HG03139 (cell line): Measurements from ENCODE around the gene OR5B12.
"Not testable (repeated sequence)": the region's sequence is repeated elsewhere in the genome, so short reads cannot be mapped to it uniquely, and the experiment has no call there.

Experiments
- ATAC-seq: cut with Tn5 transposase; IDR thresholded peaks from one replicate; pipeline ENCODE4 v1.9.1; 2021; ENCODE audit not compliant: unreplicated experiment

The OR5B12 gene

DNA sequence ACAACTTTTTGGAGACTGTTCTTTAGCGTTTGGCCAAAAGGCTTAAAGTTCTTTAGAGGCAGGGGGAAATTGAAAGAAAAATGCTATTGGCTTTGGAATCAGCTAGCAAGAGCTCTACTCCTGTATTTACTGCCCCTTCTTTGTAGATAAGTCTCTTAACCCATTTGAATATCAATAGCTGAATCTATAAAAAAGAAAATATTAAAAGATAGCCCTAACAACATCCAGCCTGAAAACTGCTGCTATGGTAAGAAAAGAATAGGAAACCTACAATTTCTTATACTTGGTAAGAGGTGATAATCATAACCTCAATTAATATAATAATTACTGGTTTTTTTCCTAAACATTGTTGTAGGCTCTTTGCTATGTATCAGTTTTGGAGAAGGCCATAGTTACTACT lies at the start of gene OR5B12:
Gene OR5B12, minus strand, starts transcription at position 101 of the 400 bp plus-strand sequence. CDS start 2,085 bp downstream, outside the sequence.
- no peak for ATAC-seq

DNA sequence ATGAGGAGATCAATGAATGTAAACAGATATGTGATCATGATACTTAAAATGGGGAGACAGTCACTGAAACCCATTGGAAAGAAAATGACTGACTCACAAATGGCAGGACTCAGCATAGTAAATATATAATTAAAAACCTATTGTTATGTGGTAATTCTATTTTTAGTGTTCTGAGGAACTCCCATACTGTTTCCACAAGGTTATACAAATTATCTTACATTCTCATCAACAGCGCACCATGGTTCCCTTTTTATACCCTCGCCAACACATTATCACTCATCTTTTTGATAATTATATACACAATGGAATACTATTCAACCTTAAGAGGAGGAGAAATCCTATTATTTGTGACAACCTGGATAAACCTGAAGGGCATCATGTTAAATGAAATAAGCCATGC lies 48.8 kb upstream of the OR5B12 start:
- no peak for ATAC-seq

DNA sequence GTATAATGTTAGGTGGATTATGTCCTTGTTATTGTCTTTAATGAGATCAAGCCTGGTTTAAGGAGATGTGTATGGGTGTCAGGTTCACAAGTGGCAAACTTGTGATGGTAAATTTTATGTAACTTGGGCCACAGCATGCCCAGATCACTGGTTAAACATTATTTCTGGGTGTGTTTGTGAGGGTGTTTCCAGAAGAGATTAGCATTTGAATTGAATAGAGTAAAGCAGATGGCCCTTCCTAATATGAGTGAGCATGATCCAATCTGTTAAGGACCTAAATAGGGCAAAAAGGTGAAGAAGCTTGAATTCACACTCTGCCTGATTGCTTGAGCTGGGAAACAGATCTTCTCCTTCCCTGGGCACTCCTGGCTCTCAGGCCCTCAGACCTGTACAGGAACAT lies 45.1 kb upstream of the OR5B12 start:
- no peak for ATAC-seq

- no peak for ATAC-seq
Measured at GRCh38 chr11:58485961-58486360, 43.9 kb upstream of the OR5B12 start.

DNA sequence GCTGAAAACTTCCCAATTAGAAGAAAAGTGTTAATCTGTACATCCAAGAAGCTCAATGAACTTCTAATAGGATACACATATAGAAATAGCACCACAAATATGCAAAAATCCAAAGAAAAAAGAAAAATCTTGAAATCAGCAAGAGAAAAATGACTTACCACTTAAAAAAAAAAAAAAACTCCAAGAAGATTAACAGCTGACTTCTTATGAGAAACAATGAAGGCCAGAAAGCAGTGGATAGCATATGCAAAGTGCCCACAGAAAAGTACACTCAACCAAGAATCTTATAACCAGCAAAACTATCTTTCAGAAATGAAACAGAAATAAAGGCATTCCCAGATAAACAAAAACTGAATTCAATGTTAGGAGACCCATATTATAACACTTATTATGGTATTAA lies 29.9 kb upstream of the OR5B12 start:
- ATAC-seq, result no peak

- no peak for ATAC-seq
Measured at GRCh38 chr11:58466293-58466692, 24.3 kb upstream of the OR5B12 start.

DNA sequence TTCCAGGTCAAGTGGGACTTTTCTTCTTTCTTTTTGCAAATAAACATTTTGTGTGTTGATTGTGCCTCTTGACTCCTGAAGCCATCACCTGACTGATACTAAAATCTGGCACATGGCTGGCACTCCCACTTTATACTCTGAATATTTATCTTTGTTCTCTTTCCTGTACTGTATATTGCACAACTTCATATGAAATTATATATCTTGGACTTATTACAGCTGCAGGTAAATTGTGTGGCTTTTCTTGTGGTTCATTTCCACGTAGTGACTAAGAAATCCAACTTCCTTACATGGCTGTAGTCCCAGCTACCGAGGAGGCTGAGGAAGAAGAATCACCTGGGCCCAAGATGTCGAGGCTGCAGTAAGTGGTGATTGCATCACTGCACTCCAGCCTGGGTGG lies 23.7 kb upstream of the OR5B12 start:
- no peak for ATAC-seq

DNA sequence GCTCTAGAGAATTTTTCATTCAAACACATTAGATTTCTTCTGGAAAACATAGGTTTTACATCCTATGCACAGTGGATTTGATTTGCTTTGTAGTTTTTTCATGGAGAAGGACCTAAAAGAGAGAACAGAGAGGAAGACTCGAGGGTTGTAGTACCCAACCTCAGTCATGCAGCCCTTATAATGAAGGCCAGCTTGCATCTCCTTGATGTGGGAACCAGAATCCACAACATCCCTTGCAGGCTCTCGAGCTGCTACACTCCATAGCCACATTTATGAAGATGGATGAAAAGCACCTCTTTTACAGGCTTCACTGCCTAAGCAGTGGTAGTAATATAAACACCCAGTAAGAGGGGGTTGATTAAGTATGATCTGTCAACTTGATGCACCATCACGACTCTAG lies 9.5 kb upstream of the OR5B12 start:
- ATAC-seq, result no peak

- no peak for ATAC-seq
Measured at GRCh38 chr11:58446294-58446693, 4.3 kb upstream of the OR5B12 start.

DNA sequence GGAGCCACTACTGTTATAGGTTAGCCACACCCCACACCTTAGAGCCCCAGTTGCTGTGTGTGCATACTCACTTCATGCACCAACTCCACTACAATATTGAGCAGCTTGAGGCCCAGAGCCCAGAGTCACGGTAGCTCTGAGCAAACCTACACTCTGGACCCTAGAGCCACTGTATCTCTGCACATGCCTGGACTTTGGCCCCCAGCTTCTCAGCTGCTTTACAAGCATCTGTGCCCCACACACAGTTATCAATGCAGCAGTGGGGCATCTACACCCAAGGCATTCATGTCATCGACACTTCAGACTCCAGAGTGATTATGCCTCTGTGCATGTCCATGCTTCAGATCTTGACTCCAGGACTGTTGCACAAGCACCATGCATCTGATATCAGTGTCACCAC lies 2.3 kb upstream of the OR5B12 start:
- ATAC-seq, result no peak

- ATAC-seq, result no peak
Measured at GRCh38 chr11:58438486-58438885, 3.5 kb downstream of the OR5B12 start.

- no peak for ATAC-seq
Measured at GRCh38 chr11:58434217-58434616, 7.8 kb downstream of the OR5B12 start.

GRCh38 chr11:58433638-58434203 lies 8.3 kb downstream of the OR5B12 start:
- ATAC-seq, result no peak

- no peak for ATAC-seq
Measured at GRCh38 chr11:58429273-58429672, 12.8 kb downstream of the OR5B12 start.

- ATAC-seq, result no peak
Measured at GRCh38 chr11:58428021-58428420, 14.0 kb downstream of the OR5B12 start, which contains the start of gene OR5B2. TSS of gene OR5B2 (minus strand) at chr11:58428121. CDS start at chr11:58423261, 4,860 bp downstream.

GRCh38 chr11:58406774-58407173 lies 35.3 kb downstream of the OR5B12 start, which contains the start of gene OR5B3:
TSS of gene OR5B3 (minus strand) at chr11:58406874. CDS start at chr11:58403409, 3,465 bp downstream.
- ATAC-seq, result no peak

DNA sequence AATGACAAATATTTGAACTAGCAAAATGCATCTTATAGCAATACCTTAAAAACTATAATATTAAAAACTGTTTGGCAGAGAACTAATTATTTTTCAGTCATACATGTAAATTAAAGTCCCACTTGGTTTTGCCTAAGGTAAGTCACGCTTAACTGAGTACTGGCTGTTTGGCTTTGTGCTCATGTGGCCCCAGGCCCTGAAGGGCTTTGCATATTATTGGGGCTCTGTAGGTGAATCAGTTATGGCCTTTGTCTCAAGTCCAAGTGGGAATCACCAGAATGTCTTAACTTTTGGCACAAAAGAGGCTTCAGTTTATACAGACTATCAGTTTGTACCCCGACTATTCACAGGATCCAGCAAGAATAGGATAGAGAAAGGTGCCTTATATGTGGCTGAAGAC lies 42.4 kb downstream of the OR5B12 start:
- ATAC-seq, result not testable (repeated sequence)

DNA sequence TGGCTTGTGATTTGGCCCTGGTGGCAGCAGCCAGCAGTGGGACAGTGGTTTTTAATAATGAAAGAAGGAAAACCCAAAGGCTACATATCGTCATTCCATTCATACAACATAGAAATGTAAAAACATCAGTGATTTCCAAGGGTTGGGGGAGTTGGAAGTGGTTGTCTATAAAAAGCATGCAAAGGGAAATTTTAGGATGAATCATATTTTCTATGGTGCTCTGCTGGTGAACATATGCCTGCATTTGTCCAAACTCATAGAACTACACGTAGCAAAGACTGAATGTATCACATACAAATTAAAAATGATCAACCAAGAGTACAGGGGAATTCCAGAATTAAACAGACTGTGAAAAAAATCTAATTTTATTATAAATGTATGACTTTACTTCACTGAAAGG lies 46.5 kb downstream of the OR5B12 start:
- no peak for ATAC-seq

DNA sequence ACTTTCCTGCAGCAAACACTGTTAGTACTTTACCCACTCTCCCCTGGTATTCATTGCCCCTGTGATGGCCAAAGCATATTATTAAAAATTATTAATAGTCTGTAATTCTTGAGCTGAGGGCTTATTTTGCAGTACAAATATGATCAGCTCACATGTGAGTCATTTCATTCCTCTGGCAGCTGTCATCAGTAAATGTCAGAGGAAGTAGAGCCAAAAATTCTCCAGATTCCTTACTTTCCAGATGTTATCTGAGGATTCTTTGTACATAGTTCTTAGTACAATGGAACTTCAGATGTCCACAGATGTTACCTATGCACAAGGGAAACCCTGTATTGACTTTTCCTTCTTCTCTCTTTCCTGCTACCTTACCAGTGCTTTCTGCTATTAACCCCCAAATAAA lies 47.8 kb downstream of the OR5B12 start:
- no peak for ATAC-seq

DNA sequence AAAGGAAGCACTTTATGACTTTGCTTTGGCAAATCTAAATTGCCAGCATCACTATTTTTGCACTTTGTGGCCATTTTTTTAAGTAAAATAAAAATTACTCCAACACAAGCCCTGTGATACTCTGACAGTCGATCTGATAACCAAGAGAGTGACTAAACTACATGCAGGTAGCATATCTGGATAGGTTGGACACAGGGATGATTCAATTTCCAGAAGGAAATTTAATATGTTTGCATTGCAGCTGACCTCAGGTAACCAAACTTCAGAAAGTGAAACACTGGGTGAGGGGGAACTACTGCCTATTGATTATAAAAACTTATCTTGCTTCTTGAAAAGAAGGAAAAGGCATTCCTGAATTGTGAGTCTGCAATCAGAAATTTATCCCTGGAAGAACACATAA lies 49.3 kb downstream of the OR5B12 start:
- no peak for ATAC-seq

DNA sequence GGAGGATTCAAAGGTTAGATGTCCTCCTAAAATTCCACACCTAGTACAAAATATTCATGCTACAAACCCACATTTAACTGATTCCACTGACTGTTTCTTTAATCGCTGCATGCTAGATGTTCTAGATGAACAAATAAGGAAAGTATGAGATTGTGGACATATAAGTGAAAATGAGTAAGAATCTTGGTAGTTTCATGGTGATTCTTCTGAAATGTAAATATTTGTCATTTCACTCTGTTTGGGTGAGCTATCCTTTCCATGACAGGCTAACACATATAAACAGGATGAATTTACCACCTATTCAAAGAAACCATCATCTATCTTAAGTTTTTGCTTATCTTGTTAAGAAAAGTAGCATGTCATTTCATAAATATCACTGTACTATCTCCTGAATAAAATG lies 50.2 kb downstream of the OR5B12 start:
- no peak for ATAC-seq

GRCh38 chr11:58390551-58391063 lies 51.4 kb downstream of the OR5B12 start:
- no peak for ATAC-seq
